Measurements from ENCODE around the gene TXNDC11. TPM values are rescaled to one million over a fixed set of nuclear protein-coding genes. Genes with fewer than 3 reads are reported as not detected.

Gene TXNDC11
- polyA plus RNA-seq, 1 experiment: 35.8 TPM

DNA sequence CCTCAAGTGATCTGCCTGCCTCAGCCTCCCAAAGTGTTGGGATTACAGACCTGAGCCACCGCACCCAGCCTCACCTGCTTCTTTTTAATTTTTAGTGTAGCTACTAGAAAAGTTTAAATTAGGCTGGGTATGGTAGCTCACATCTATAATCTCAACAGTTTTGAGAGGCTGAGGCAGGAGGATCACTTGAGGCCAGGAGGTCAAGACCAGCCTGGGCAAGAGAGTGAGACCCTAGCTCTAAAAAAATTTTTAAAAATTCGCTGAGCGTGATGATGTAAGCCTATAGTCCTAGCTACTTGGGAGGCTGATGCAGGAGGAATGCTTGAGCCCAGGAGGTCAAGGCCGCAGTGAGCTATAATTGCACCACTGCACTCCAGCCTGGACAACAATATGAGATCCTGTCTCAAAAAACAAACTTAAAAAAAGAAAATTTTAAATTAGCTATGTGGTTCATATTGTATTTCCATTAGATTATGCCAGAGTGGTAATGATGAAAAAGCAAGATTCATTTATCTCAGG, 34.9 kb downstream of the TXNDC11 start:
- ChIA-PET CTCF (interaction anchor here (0.6 to 3.4 kb wide), 5 partner anchors 13 to 312 kb away, joined by 3 to 14 read pairs (median 3); no protein-coding TSS in a partner anchor), POLR2A (no interaction called here)
- DNase-seq (ENCODE audit: low read depth, low spot score): no peak
- Histone ChIP-seq H3K9me3 (ENCODE audit: control insufficient read depth, insufficient read depth, low read length) (no peaks in the 10 kb centered on the region), H3K4me3 (ENCODE audit: low read depth, low read length) (no peak overlapping the region), H3K27me3 (ENCODE audit: control insufficient read depth, insufficient read depth, low read length) (no peaks in the 10 kb centered on the region), H3K27ac (ENCODE audit: low read depth, low read length) (no peak overlapping the region)
- TF ChIP-seq, protein P1, sequence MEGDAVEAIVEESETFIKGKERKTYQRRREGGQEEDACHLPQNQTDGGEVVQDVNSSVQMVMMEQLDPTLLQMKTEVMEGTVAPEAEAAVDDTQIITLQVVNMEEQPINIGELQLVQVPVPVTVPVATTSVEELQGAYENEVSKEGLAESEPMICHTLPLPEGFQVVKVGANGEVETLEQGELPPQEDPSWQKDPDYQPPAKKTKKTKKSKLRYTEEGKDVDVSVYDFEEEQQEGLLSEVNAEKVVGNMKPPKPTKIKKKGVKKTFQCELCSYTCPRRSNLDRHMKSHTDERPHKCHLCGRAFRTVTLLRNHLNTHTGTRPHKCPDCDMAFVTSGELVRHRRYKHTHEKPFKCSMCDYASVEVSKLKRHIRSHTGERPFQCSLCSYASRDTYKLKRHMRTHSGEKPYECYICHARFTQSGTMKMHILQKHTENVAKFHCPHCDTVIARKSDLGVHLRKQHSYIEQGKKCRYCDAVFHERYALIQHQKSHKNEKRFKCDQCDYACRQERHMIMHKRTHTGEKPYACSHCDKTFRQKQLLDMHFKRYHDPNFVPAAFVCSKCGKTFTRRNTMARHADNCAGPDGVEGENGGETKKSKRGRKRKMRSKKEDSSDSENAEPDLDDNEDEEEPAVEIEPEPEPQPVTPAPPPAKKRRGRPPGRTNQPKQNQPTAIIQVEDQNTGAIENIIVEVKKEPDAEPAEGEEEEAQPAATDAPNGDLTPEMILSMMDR (IDR thresholded peaks at IDR 0.05; ENCODE audit: low read depth, low read length): no peak

DNA sequence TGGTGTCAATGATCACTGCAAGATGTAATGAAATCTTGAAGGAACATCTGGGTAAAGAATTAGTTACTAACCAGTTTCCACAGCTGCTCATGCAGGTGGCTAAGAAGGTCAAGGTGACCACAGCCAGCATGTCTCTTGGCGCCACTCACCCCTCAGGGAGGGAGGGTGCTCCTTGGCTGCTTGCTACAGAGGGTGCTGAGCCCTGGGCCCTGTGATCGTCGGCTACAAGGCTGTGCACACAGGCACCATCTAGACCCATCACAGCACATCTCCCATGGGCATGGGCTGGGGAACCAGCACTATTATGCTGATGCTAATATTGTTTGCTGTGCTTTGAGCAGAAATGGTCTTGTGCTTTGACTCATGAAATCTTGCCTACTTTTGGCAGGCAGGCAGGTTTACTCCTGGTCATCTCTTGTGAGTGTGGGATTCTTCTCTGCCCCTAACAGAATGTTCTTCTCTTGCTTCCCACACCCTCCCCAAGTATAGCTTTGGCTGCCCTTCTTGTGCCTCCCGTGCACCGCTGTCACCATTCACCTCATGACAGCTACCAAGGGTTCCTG, 36.4 kb downstream of the TXNDC11 start:
- DNase-seq (ENCODE audit: low read depth, low spot score): no peak
- TF ChIP-seq, protein P1 (IDR thresholded peaks at IDR 0.05; ENCODE audit: low read depth, low read length): no peak

DNA sequence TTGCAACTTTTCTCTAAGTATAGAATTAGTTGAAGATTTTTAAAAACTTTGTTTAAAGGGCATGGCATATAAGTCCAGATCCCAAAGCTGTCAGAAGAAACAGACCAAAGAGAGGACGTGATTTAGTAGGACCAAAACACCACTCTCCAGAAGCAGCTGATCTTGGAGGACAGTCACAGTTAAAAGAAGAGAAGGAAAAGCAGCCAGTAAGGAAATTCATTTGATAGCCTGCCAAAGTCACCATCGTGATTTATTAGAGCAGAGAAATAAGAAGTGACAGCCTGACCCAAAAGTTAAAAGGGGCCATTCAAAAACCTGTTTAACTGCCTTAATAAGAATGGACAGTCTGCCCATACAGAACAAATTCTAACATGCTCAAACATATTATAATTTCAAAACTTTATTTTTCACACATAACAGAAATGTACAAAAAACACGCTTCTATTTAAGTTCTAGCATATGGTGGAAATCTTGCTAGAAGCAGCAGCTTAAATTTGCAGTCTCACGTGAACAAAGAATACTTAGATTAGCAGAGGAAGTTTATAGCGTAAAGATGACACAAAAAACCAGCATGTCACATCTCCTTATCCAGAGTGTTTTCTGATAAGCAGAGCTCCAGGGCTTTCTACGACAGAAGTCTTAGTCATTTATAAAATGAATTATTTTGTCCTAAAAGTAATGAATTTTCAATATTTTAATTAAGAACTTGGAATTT, 37.2 kb downstream of the TXNDC11 start:
- POLR2A ChIA-PET: no interaction called here
- DNase-seq (ENCODE audit: low read depth, low spot score): no peak
- TF ChIP-seq, protein P1 (IDR thresholded peaks at IDR 0.05; ENCODE audit: low read depth, low read length): no peak
- Histone ChIP-seq H3K27me3 (ENCODE audit: control insufficient read depth, insufficient read depth, low read length) (no peaks in the 10 kb centered on the region), H3K4me3 (ENCODE audit: low read depth, low read length) (no peak overlapping the region), H3K9me3 (ENCODE audit: control insufficient read depth, insufficient read depth, low read length) (no peaks in the 10 kb centered on the region), H3K27ac (ENCODE audit: low read depth, low read length) (no peak overlapping the region)
- CTCF ChIA-PET: interaction anchor here (2.4 kb wide), 1 partner anchor 9 kb away, joined by 6 read pairs; no protein-coding TSS in a partner anchor

More for the DNA sequence above, 36.4 kb downstream of the TXNDC11 start:
- Histone ChIP-seq H3K4me3 (ENCODE audit: low read depth, low read length) (no peak overlapping the region), H3K9me3 (ENCODE audit: control insufficient read depth, insufficient read depth, low read length) (no peaks in the 10 kb centered on the region), H3K27me3 (ENCODE audit: control insufficient read depth, insufficient read depth, low read length) (no peaks in the 10 kb centered on the region), H3K27ac (ENCODE audit: low read depth, low read length) (no peak overlapping the region)
- CTCF ChIA-PET: no interaction called here
- POLR2A ChIA-PET: no interaction called here

DNA sequence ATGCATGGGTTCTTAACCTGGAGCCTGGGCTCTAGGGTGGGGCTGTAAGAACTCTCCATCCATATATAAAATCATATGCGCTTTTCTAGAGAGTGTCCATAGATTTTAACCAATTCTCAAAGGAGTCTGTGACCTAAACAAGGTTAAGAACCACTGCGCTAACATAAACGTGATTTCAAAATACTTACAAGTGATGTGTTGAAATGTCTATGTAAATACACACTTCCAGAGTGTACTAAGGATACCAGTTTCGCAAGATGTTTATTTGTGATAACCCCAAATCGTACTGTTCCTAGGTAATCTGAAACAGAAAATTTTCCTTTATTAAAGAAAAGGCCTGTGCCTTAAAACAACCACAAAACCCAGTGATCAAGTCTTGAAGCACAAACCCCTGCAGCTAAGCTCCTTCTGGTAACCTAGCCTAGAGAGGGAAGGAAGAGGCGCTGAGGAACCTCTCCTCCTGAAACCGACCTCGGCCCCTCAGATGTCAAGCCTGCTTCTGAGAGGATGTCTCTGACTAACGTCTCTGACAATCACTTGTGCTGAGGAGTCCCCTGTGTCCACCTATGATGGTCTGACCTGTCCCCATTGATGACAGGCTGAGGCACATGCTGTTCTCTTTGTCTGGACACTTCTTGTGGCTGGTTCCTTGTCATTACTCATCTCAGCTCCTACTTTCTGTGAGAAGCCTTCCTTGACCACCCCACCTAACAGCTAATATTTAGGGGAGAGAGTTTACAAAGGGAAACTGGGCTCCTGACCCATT, 42.2 kb downstream of the TXNDC11 start:
- Histone ChIP-seq H3K27ac (ENCODE audit: low read depth, low read length) (no peak overlapping the region), H3K9me3 (ENCODE audit: control insufficient read depth, insufficient read depth, low read length) (no peaks in the 10 kb centered on the region), H3K27me3 (ENCODE audit: control insufficient read depth, insufficient read depth, low read length) (no peaks in the 10 kb centered on the region), H3K4me3 (ENCODE audit: low read depth, low read length) (no peak overlapping the region)
- ChIA-PET POLR2A (no interaction called here), CTCF (interaction anchor here (3.1 kb wide), 1 partner anchor 14 kb away, joined by 14 read pairs; no protein-coding TSS in a partner anchor)
- no peak for DNase-seq (ENCODE audit: low read depth, low spot score)
- TF ChIP-seq, protein P1 (IDR thresholded peaks at IDR 0.05; ENCODE audit: low read depth, low read length): no peak
